ENCODE data around the gene VANGL1.

DNA sequence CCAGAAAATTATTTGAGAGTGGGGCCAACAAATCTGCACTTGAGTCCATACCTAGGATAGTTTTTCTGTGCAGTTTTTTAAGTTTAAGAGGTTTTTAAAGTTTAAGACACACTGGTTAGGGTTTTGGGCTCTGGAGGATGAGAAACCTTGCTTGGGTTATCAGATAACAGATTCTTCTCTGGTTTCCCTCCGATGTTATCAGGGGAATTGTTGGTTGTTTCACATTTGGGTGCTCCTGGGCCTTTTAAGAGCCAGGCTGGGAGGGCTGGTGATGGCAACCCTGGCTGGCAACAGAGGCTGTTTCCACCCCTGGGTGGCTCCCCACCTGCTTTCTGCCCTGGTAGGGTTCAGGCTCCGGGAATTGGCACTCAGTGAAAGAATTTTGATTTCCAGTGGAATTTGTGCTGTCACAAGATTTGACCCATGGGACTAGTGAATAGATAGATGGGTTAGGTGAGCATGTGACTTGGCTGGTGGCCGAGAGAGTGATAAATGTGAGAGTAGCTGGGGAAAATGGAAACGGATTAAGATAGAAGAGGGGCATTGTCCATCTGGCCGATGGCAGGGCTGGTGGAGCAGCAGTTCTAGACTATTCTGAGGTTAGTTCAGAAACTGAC is 14.8 kb downstream of the VANGL1 start:
- TF ChIP-seq, protein P1, sequence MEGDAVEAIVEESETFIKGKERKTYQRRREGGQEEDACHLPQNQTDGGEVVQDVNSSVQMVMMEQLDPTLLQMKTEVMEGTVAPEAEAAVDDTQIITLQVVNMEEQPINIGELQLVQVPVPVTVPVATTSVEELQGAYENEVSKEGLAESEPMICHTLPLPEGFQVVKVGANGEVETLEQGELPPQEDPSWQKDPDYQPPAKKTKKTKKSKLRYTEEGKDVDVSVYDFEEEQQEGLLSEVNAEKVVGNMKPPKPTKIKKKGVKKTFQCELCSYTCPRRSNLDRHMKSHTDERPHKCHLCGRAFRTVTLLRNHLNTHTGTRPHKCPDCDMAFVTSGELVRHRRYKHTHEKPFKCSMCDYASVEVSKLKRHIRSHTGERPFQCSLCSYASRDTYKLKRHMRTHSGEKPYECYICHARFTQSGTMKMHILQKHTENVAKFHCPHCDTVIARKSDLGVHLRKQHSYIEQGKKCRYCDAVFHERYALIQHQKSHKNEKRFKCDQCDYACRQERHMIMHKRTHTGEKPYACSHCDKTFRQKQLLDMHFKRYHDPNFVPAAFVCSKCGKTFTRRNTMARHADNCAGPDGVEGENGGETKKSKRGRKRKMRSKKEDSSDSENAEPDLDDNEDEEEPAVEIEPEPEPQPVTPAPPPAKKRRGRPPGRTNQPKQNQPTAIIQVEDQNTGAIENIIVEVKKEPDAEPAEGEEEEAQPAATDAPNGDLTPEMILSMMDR (IDR thresholded peaks at IDR 0.05): no peak
- no peak for TF ChIP-seq POLR2AphosphoS5 (IDR thresholded peaks at IDR 0.05; ENCODE audit: insufficient read depth in 1 of 2, low read depth in 1 of 2)

Measured in vagina (tissue), 2 donors.